Epithelial cell of esophagus (primary cell): Measurements from ENCODE around the gene CTSA.
"Not testable (repeated sequence)": the region's sequence is repeated elsewhere in the genome, so short reads cannot be mapped to it uniquely, and the experiment has no call there.

Experiments
- DNase-seq: peaks from one replicate; pipeline ENCODE4 v3.0.0; 2010; ENCODE audit warnings: low read depth
- H3K4me3 ChIP-seq: 2 replicates; pipeline ENCODE4 v1.5.1; 2011; ENCODE audit warnings: mild to moderate bottlenecking, low read length, control low read depth
- TF ChIP-seq, protein P1 (sequence below): IDR thresholded peaks from 2 replicates; pipeline ENCODE4 v1.5.1; 2011; ENCODE audit warnings: low read depth, mild to moderate bottlenecking, low read length, control low read depth, inconsistent platforms; ENCODE audit not compliant: insufficient read depth; ENCODE audit errors: missing control alignments

Gene CTSA

DNA sequence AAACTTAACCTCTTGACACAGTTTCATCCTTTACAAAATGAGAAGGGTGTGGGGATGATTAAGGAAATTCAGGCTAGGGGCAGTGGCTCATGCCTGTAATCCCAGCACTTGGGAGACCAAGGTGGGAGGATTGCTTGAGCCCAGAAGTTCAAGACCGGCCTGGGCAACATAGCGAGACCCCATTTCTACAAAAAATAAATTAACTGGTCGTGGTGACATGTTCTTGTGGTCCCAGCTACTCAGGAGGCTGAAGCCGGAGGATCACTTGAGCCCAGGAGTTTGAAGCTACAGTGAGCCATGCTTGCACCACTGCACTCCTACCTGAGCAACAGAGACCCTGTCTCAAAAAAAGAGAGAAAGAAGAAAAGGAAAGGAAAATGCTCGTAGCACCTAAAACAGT, 24.7 kb upstream of the CTSA start:
- DNase-seq: no peak
- TF ChIP-seq, protein P1, sequence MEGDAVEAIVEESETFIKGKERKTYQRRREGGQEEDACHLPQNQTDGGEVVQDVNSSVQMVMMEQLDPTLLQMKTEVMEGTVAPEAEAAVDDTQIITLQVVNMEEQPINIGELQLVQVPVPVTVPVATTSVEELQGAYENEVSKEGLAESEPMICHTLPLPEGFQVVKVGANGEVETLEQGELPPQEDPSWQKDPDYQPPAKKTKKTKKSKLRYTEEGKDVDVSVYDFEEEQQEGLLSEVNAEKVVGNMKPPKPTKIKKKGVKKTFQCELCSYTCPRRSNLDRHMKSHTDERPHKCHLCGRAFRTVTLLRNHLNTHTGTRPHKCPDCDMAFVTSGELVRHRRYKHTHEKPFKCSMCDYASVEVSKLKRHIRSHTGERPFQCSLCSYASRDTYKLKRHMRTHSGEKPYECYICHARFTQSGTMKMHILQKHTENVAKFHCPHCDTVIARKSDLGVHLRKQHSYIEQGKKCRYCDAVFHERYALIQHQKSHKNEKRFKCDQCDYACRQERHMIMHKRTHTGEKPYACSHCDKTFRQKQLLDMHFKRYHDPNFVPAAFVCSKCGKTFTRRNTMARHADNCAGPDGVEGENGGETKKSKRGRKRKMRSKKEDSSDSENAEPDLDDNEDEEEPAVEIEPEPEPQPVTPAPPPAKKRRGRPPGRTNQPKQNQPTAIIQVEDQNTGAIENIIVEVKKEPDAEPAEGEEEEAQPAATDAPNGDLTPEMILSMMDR: no peak
- no peak overlapping the region for H3K4me3 ChIP-seq

DNA sequence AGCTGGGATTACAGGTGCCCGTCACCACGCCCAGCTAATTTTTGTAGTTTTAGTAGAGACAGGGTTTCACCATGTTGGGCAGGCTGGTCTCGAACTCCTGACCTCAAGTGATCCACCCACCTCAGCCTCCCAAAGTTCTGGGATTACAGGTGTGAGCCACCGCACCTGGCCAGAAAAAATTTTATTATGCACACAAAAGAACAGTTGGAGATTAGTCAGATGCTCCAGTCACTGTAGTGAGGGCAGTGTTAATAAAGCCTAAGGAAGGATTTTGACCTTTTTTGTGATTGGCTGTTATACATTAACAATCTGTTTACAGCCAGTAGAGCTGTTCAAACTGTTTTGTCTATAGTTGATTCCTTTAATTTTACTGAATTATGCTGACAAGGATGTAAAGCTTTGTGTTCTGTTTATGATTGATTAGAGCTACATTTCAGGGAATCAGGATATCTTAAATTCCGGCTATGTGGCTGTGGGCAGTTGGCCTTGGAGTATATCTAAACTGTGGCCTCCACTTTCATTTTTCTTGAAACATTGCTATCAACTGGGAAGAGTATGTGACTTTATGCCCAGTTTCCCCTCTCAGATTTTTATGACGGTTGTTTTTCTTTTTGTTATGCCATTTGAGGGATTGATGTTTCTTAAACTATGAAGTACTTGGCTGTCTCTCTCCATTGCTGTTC, 23.9 kb upstream of the CTSA start:
- H3K4me3 ChIP-seq: no peak overlapping the region
- TF ChIP-seq, protein P1: no peak
- DNase-seq: no peak

DNA sequence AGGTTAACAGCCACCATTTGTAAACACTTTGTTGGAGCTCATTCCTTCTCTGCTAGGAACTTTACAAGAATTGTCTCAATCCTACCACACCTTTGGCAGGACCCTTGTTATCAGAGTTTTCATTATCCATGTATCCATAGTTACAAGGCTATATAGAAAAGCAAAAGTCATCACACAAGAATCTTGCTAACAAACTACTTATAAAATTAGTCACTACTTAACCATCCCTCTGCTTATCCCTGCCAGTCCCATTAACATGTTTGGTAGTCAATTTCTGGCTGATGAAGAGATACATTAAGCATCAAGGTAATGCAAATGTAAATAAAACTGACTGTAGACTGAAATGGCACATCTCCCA, 23.3 kb upstream of the CTSA start:
- TF ChIP-seq, protein P1: no peak
- DNase-seq: peak; percentile 61
- no peak overlapping the region for H3K4me3 ChIP-seq

DNA sequence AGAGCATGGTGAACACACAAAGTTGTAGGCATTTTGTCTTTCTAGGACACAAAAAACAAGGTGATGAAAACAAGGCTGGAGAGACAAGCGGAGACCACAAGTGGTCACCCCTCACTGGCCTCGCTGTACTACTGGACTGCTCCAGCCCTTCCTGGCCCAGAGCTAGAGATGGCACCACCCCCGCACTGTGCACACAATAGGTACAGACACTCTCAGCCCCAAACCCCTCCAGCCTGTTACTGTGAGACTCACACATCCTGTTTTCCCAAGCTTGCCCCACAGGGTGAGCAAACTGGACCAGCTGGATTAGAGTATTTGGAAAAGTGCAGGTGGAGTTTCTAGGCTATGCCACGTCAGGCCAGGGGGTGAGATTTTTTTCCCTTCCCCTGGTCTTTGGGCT, 18.5 kb upstream of the CTSA start:
- TF ChIP-seq, protein P1: no peak
- no peak overlapping the region for H3K4me3 ChIP-seq
- peak; percentile 86 for DNase-seq

DNA sequence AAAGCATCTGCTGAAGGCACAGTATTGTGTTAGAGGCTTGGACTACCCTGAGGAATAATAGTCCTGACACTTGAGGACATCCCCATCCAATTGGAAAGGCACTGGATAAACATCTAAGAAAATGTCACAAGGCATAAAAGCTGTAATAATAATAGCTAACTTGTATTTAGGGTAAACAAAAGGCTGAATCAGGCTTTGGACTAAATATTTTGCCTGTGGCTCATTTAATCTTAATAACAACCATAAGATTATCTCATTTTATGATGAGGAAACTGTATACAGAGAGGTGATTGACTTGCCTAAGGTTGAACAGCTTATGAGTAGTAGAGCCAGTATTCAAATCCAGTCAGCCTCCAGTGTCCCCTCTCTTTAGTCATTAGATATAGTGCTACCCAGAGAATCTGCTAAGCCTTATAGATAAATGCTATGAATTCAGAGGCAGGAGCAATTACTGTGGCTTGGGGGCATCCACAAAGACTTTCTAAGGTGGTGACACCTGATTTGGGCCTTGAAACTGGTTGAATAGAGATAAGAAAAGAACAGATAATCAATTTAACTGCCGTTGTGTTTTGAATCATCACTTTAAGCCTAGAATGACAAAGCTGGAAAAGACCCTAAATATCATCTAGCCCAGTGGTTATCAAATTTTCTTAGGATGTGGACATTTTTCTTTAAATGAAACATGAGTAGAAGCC, 17.6 kb upstream of the CTSA start:
- TF ChIP-seq, protein P1: no peak
- H3K4me3 ChIP-seq: no peak overlapping the region
- DNase-seq: peak; percentile 52

DNA sequence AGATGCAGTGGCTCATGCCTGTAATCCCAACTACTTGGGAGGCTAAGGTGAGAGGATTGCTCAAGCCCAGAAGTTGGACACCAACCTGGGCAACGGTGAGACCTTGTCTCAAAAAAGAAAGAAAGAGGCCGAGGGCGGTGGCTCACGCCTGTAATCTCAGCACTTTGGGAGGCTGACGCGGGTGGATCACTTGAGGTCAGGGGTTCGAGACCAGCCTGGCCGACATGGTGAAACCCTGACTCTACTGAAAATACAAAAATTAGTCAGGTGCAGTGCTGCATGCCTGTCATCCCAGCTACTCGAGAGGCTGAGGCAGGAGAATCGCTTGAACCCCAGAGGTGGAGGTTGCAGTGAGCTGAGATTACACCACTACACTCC, 17.0 kb upstream of the CTSA start:
- not testable (repeated sequence) for DNase-seq, H3K4me3 ChIP-seq

DNA sequence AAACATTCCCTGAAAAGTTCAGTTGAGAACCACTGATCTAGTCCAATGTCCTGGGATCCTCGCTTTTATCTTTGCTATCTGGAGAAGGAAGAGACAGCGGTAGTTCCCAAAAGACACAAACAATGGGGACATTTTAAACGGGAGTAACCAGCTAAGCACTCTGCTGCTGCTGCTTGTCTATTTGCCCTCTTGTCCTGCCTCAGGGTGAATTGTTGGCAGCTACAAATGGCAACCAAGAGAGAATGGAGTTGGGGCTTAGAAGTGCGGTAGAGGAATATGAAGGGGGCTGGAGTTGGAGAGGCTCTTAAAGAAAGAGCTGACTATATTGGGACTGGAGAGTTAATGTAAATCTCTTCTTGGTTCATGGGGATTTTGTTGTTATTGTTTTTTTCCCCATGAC, 16.6 kb upstream of the CTSA start:
- no peak overlapping the region for H3K4me3 ChIP-seq
- TF ChIP-seq, protein P1: no peak
- no peak for DNase-seq
